Fibroblast of lung (primary cell): ENCODE data around the gene STRADB.

Experiments
- CTCF ChIP-seq, 2 donors: IDR thresholded peaks in 1 of 2; conservative IDR thresholded peaks in 1 of 2; 1 replicate in 1 of 2; 2 replicates in 1 of 2; pipeline ENCODE4 v1.5.1; 2011 to 2012; ENCODE audit warnings: low read length in 2 of 2, control low read depth in 1 of 2, inconsistent platforms in 1 of 2, low read depth in 1 of 2, mild to moderate bottlenecking in 1 of 2
- EZH2 ChIP-seq: IDR thresholded peaks from 2 replicates; pipeline ENCODE4 v1.5.1; 2012; ENCODE audit warnings: low read length, control low read depth, mild to moderate bottlenecking; ENCODE audit errors: missing control alignments

- TF ChIP-seq CTCF (conservative IDR thresholded peaks at IDR 0.05 in 1 of 2, IDR thresholded peaks at IDR 0.05 in 1 of 2; ENCODE audit: low read depth in 1 of 2, low read length in 2 of 2) (no peak), EZH2 (no peak)
Observed at GRCh38 chr2:201471732-201472393, 20.3 kb downstream of the STRADB start.
